HepG2 (cell line): ENCODE results near the gene PPP2R2D.

Source experiments
- CTCF ChIP-seq: sonication (generic); formaldehyde crosslinking; IDR thresholded peaks from 2 replicates; pipeline ENCODE4 v1.5.0; 2020; ENCODE audit warnings: mild to moderate bottlenecking, missing genetic modification reagents, moderate library complexity
- HDAC2 ChIP-seq: sonication (generic); formaldehyde crosslinking; IDR thresholded peaks from 2 replicates; pipeline ENCODE4 v1.4.0; 2020; ENCODE audit warnings: missing genetic modification reagents
- NR1H2 ChIP-seq: sonication (generic); formaldehyde crosslinking; IDR thresholded peaks from 2 replicates; pipeline ENCODE4 v1.8.1; 2022; ENCODE audit warnings: low read depth, missing genetic modification reagents, borderline replicate concordance
- PAXIP1 ChIP-seq: sonication (generic); formaldehyde crosslinking; conservative IDR thresholded peaks from 2 replicates; pipeline ENCODE4 v1.4.0; 2020; ENCODE audit warnings: mild to moderate bottlenecking, missing genetic modification reagents, moderate library complexity
- POLR2A ChIP-seq, 2 experiments: IDR thresholded peaks; 2 replicates each; pipeline ENCODE4 v1.6.1; 2011; ENCODE audit warnings: low read depth in 2 of 2, low read length in 2 of 2, mild to moderate bottlenecking in 1 of 2, moderate library complexity in 1 of 2; ENCODE audit not compliant: insufficient read depth in 1 of 2
- RBM22 ChIP-seq: fragments of 200-400 bp; formaldehyde crosslinking; optimal IDR thresholded peaks from 2 replicates; pipeline ENCODE3; 2017; ENCODE audit warnings: mild to moderate bottlenecking, low read length, moderate library complexity
- SIN3A ChIP-seq: IDR thresholded peaks from 2 replicates; pipeline ENCODE4 v1.6.1; 2011; ENCODE audit warnings: low read depth, mild to moderate bottlenecking, control low read depth, low read length, borderline replicate concordance
- SRF ChIP-seq: IDR thresholded peaks from 2 replicates; pipeline ENCODE4 v1.6.1; 2011; ENCODE audit warnings: mild to moderate bottlenecking, low read depth, low read length, moderate library complexity
- TBP ChIP-seq: sonication (generic); formaldehyde crosslinking; IDR thresholded peaks from 2 replicates; pipeline ENCODE4 v1.5.0; 2020; ENCODE audit warnings: missing genetic modification reagents
- ZNF7 ChIP-seq: IDR thresholded peaks from 2 replicates; pipeline ENCODE4 v1.6.1; 2016; ENCODE audit warnings: missing biosample characterization, missing genetic modification reagents

GRCh38 chr10:131980321-131980720 is 79.5 kb downstream of the PPP2R2D start:
- TF ChIP-seq HDAC2 (CRISPR knock-in tag): no peak
- TF ChIP-seq NR1H2: no peak
- no peak for TF ChIP-seq SRF
- TF ChIP-seq CTCF (CRISPR knock-in tag): no peak
- no peak for TF ChIP-seq POLR2A (IDR thresholded peaks at IDR 0.05; ENCODE audit: insufficient read depth in 1 of 2, low read depth in 2 of 2, low read length in 2 of 2)
- no peak for TF ChIP-seq TBP (CRISPR knock-in tag)
- no peak for TF ChIP-seq SIN3A
- no peak for TF ChIP-seq PAXIP1 (CRISPR knock-in tag)
- no peak for TF ChIP-seq RBM22
- no peak for TF ChIP-seq ZNF7 (CRISPR knock-in tag)
